ENCODE measurements around the gene PHAF1. TPM values are rescaled to one million over a fixed set of nuclear protein-coding genes. Genes with fewer than 3 reads are reported as not detected.

The PHAF1 gene
- total and polyA plus RNA-seq, 9 of the 15 experiments (the other 6 are each of a cell fraction or from before 2014, with no cell fraction given): 5.1 to 25.4 (median 13.8) TPM

- TF ChIP-seq LEF1 (IDR thresholded peaks at IDR 0.05) (no peak), SRSF9 (IDR thresholded peaks at IDR 0.05; ENCODE audit: borderline replicate concordance, low read depth, low read length) (no peak), SIX5 (IDR thresholded peaks at IDR 0.05; ENCODE audit: borderline replicate concordance in 1 of 2, insufficient read depth in 1 of 2, low read depth in 1 of 2, low read length in 2 of 2) (no peak), ZNF280A (IDR thresholded peaks at IDR 0.05; ENCODE audit: low read depth, partially characterized antibody) (no peak), EWSR1 (IDR thresholded peaks at IDR 0.05; ENCODE audit: borderline replicate concordance, low read depth, partially characterized antibody) (no peak), USF1 (CRISPR knock-in tag; IDR thresholded peaks at IDR 0.05) (peak; percentile 66; the same call in 1 of the 2 replicates), CCAR2 (IDR thresholded peaks at IDR 0.05; ENCODE audit: low read depth, low read length) (no peak), CREB3L1 (IDR thresholded peaks at IDR 0.05; ENCODE audit: borderline replicate concordance, low read depth) (no peak), ZNF41 (CRISPR knock-in tag; conservative IDR thresholded peaks at IDR 0.05) (no peak), ESRRB (CRISPR knock-in tag; IDR thresholded peaks at IDR 0.05; ENCODE audit: borderline replicate concordance) (no peak), ZNF398 (CRISPR knock-in tag; IDR thresholded peaks at IDR 0.05) (no peak), ZNF778 (CRISPR knock-in tag; IDR thresholded peaks at IDR 0.05) (no peak), ZNF23 (CRISPR knock-in tag; IDR thresholded peaks at IDR 0.05) (no peak), ADNP (tag; IDR thresholded peaks at IDR 0.05) (no peak), ELF4 (CRISPR knock-in tag; IDR thresholded peaks at IDR 0.05) (no peak), SUPT5H (IDR thresholded peaks at IDR 0.05) (peak; percentile 82), FIP1L1 (IDR thresholded peaks at IDR 0.05; ENCODE audit: low read depth, low read length, poor library complexity, severe bottlenecking) (peak; percentile 71)
Measured at GRCh38 chr16:67183627-67184452, 74.1 kb downstream of the PHAF1 start, which contains the start of gene MATCAP1 (continued).

Data from K562 (cell line).